ENCODE measurements around the gene OR2F2.

The OR2F2 gene, protein sequence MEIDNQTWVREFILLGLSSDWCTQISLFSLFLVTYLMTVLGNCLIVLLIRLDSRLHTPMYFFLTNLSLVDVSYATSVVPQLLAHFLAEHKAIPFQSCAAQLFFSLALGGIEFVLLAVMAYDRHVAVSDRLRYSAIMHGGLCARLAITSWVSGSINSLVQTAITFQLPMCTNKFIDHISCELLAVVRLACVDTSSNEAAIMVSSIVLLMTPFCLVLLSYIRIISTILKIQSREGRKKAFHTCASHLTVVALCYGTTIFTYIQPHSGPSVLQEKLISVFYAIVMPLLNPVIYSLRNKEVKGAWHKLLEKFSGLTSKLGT

DNA sequence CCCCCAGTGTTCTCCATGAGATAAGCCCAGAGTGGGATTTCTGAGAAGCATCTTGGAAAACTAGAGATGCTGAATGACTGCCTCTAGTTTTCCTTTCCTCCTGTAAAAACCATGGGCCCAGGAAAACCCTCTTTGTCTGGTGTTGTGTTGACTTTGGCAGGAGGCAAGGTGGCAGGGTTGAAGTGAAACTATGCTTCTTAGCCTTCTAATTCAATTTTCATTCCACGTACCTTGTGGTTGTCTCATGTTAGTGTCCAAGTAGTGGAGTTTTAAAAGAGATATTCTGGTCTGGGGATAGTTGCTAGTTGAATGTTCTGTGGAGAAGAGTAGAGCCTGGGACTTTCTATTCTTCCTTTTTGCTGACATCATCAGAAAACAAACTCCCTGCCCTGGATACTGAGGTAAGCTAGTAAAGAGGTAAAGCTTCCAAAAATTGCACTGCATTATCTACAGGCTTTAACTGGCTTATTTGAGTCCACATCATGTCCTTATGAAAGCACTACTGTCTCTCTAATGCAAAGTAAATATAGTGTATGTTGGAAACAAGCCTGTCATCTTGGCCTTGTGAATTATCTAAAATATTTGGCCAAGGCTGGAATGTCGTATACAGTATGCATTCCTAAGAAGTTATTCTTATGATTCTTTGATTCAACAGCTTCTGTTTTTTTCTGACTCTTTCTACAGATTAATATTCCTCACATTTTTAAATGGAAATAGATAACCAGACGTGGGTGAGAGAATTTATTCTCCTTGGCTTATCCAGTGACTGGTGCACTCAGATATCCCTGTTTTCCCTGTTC lies at the start of gene OR2F2:
Gene OR2F2, plus strand, starts transcription at position 708 of the 800 bp plus-strand sequence. Its CDS starts 0 bp downstream, at position 708.
- H3K4me3 ChIP-seq (ENCODE audit: low read depth, low read length): no peak within 1 kb of the TSS
- in situ Hi-C loops (cut with HindIII; ENCODE audit: low sequenced_read_pairs): no loop called here
- peak; percentile 48 for DNase-seq (ENCODE audit: low read depth, low spot score)
- TF ChIP-seq, protein P1, sequence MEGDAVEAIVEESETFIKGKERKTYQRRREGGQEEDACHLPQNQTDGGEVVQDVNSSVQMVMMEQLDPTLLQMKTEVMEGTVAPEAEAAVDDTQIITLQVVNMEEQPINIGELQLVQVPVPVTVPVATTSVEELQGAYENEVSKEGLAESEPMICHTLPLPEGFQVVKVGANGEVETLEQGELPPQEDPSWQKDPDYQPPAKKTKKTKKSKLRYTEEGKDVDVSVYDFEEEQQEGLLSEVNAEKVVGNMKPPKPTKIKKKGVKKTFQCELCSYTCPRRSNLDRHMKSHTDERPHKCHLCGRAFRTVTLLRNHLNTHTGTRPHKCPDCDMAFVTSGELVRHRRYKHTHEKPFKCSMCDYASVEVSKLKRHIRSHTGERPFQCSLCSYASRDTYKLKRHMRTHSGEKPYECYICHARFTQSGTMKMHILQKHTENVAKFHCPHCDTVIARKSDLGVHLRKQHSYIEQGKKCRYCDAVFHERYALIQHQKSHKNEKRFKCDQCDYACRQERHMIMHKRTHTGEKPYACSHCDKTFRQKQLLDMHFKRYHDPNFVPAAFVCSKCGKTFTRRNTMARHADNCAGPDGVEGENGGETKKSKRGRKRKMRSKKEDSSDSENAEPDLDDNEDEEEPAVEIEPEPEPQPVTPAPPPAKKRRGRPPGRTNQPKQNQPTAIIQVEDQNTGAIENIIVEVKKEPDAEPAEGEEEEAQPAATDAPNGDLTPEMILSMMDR (IDR thresholded peaks at IDR 0.05; ENCODE audit: low read depth, low read length): no peak

DNA sequence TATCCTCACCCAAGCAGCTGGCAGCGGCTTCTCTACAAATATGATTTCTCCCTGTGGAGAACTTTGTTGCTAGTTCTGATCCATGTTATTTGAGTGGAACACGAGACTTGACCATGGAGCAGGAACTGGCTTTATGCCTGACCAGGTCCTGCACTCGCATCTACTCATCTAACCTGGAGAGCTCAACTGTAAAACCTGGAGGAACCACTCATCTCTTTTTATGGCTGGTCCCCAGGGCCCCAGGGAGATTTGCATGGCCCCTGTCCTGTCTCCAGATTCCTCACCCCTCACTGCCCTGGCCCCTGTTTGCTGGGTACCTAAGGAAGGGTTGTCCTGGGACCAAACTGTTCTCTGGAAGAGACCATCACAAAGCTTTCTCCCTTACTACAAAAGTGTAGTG lies 49.1 kb upstream of the OR2F2 start:
- no peak for DNase-seq (ENCODE audit: low read depth, low spot score)
- in situ Hi-C loops (cut with HindIII; ENCODE audit: low sequenced_read_pairs): no loop called here

DNA sequence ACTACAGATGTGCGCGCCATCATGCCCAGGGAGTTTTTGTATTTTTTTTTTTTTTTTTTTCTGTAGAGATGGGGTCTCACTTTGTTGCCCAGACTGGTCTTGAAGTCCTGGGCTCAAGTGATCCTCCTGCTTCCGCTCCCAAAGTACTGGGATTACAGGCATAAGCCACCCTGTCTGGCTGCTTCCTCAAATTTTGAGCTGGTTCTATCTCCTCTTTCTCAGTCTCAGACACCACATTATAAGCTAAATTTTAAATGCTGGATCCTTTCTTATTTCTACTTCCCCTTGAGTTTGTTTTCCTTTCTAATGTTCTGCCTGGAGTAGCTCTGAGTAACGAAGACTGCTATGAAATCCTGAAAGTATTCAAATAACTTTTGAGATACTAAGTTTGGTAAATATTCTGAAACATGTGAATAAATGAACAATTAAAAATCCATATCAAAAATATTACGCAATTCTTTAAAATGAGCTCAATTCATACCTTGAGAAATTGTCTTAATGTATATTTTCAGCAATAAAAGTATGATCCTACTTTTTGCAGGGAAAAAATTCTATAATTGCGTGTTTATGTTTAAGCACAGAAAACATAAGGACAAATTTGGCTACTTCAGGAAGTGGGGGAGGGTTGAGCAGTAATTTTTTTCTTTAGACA lies 48.1 kb upstream of the OR2F2 start:
- TF ChIP-seq, protein P1 (IDR thresholded peaks at IDR 0.05; ENCODE audit: low read depth, low read length): no peak
- H3K4me3 ChIP-seq (ENCODE audit: low read depth, low read length): no peak overlapping the region
- DNase-seq (ENCODE audit: low read depth, low spot score): no peak
- in situ Hi-C loops (cut with HindIII; ENCODE audit: low sequenced_read_pairs): no loop called here

More for the DNA sequence above, 49.1 kb upstream of the OR2F2 start:
- no peak overlapping the region for H3K4me3 ChIP-seq (ENCODE audit: low read depth, low read length)
- TF ChIP-seq, protein P1 (IDR thresholded peaks at IDR 0.05; ENCODE audit: low read depth, low read length): no peak

DNA sequence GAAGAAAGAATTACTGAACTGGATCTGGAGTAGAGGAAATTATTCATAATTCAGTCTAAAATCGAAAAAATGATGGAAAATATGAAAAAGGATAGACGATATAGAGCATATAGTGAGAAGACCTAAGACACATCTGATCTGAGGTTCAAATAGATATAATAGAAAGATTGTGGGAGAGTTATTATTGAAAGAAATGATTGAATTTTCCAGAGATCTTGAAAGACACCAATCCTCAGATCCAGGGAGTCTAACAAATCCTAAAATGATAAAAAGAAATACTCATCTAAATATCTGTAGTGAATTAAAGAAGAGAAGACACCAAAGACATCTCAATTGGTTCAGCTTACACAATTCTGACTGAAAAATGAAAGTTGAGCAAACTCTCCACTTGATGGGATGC lies 46.0 kb upstream of the OR2F2 start:
- in situ Hi-C loops (cut with HindIII; ENCODE audit: low sequenced_read_pairs): no loop called here
- H3K4me3 ChIP-seq (ENCODE audit: low read depth, low read length): no peak overlapping the region
- TF ChIP-seq, protein P1 (IDR thresholded peaks at IDR 0.05; ENCODE audit: low read depth, low read length): no peak
- no peak for DNase-seq (ENCODE audit: low read depth, low spot score)

DNA sequence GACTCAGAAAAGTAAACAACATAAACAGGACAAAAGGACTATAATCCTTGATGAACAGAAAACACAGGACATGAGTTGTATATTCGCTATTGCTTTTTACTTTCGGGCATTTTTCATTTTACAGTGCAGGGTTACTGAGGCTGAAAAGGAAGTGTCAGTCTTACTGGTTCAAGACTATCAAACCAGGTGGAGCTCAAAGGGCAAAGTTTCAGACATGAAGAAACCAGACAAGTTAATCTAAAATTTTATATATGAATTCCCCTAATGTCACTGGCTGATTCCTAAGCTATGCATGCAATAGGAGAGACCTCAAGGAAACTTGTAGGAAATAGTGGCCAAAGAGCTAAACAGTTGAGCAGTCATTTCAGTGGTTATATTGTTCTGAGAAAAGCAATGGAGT lies 44.5 kb upstream of the OR2F2 start:
- DNase-seq (ENCODE audit: low read depth, low spot score): no peak
- no peak overlapping the region for H3K4me3 ChIP-seq (ENCODE audit: low read depth, low read length)
- TF ChIP-seq, protein P1 (IDR thresholded peaks at IDR 0.05; ENCODE audit: low read depth, low read length): no peak
- in situ Hi-C loops (cut with HindIII; ENCODE audit: low sequenced_read_pairs): no loop called here

DNA sequence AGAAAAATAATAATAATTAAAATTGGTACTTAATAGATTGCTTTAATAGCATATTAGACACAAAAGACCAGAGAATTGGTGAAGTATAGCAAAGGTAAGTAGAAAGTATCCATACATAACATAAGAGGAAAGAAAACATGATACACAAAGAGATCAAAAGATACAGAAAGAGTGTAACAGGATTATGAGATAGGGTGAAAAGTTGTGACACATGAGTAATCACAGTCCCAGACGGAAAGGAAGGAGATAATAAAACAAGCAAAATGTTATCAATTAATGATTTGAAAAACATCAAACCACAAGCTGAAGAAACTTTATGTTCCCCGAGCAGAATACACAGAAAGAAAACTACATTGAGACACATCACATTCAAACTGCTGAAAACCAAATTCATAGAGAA lies 43.6 kb upstream of the OR2F2 start:
- in situ Hi-C loops (cut with HindIII; ENCODE audit: low sequenced_read_pairs): no loop called here
- no peak for DNase-seq (ENCODE audit: low read depth, low spot score)
- TF ChIP-seq, protein P1 (IDR thresholded peaks at IDR 0.05; ENCODE audit: low read depth, low read length): no peak
- H3K4me3 ChIP-seq (ENCODE audit: low read depth, low read length): no peak overlapping the region

Measured in astrocyte of the spinal cord (primary cell).